Central memory CD4-positive, alpha-beta T cell (primary cell): ENCODE results near the gene CYBA.

ENCODE experiments used
- DNase-seq: peaks from one replicate; pipeline ENCODE4 v3.0.0; 2022

CYBA gene

DNA sequence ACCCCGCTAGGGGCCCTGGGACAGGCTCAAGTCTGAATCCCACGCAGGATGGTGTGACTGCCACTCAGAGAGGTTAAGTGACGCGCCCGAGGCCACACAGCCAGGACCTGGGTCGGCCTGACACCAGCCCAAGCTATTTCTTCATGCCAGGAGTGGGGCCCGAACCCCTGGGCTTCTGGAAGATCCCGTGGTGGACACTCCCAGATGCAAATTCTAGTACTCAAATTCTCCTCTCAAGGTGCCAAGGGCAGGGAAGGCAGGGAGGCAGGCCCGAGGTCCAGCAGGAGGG lies 7.3 kb downstream of the CYBA start:
- DNase-seq, result no peak

GRCh38 chr16:88642881-88643643 lies 7.8 kb downstream of the CYBA start:
- DNase-seq, result no peak

- no peak for DNase-seq
These were observed 10.2 kb downstream of the CYBA start for GRCh38 chr16:88640498-88641247.

- DNase-seq, result no peak
These were observed 10.8 kb downstream of the CYBA start for GRCh38 chr16:88640039-88640495.

GRCh38 chr16:88639231-88640038 lies 11.4 kb downstream of the CYBA start:
- no peak for DNase-seq

- DNase-seq, result peak; percentile 35
These were observed 12.3 kb downstream of the CYBA start, which contains the start of gene IL17C for GRCh38 chr16:88638323-88639230. TSS of gene IL17C (plus strand) at chr16:88638572. CDS start at chr16:88638642, 70 bp downstream.

DNA sequence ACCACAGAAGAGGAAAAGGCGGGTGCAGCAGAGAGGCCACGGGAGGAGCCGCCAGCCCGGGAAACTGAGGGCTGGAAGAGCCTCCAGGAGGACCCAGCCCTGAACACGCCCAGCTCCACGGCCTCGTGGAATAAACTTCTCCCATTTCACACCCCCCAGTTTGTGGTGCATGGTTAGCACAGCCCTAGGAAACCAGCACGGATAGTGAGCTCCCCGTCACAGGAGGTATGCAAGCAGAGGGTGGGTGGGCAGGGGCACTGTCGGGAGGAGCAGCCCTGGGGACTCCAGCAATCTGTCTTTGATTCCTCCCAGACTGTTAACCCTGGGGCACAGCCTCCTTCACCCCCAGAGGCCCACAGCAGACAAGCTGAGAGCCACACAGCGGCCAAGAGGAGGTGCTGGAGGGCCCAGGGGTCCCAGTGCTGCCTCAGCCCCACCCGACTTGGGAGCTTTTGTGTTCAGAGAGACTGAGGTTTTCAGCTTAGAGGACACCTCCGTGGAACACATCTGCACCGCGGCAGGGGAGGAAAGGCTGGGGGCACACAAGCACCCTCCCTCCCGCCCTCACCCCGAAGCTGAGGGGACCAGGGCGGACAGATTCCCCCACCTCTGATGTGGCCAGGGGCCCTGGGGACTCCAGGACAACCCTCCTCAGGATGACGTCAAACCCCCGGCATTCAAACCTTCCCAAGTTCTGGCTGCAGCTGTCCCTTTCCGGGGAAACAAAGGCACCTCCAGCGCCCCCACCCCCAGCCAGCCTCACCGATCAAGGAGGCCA lies 14.2 kb downstream of the CYBA start:
- no peak for DNase-seq

- DNase-seq, result no peak
These were observed 15.1 kb downstream of the CYBA start for GRCh38 chr16:88635671-88636319.

GRCh38 chr16:88634994-88635670 lies 15.7 kb downstream of the CYBA start:
- DNase-seq, result no peak

DNA sequence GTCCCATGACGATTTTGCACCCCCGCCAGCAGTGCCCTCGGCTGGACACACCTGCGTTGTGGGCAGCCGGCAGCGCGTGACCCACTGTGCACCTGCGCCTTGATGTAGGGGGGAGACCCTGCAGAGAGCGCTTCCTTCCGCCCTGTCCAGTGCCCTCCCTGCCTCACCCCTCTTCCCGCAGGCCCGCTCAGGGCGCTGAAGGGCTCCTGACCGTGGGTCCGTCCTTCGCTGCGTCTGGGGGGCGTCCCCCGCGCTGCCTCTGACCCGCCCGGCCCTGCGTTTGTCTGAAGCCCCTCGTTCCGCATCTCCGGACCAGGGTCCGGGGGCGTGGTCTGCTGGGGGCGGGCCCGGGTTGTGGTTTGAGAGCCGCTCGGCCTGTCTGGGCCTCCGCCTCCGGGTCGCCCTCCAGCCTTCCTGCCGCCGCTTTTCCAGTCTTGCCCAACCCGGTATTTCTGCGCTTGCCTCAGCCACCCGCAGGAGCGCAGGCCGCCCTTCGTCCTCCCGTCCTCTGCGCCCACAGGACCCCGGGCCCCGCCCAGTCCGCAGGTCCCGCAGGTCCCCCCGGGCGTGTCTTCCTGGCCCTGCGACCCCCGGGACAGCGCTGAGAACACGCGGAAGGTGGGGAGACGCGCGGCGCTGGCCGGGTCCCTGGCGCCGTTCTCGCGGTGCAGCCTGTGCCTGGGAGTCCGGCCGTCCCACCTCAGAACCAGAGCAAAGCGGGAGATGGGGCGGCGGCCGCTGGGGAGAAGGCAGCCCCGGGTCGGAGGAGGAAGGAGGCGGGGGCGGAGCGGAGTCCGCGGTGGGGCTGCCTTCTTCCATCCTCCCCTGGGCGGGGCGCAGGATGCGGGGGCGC lies 16.5 kb downstream of the CYBA start:
- DNase-seq, result peak; percentile 44

GRCh38 chr16:88633684-88634140 lies 17.1 kb downstream of the CYBA start:
- DNase-seq, result peak; percentile 64

GRCh38 chr16:88632587-88632930 lies 18.3 kb downstream of the CYBA start:
- no peak for DNase-seq

- DNase-seq, result no peak
These were observed 18.8 kb downstream of the CYBA start for GRCh38 chr16:88631920-88632586.

DNA sequence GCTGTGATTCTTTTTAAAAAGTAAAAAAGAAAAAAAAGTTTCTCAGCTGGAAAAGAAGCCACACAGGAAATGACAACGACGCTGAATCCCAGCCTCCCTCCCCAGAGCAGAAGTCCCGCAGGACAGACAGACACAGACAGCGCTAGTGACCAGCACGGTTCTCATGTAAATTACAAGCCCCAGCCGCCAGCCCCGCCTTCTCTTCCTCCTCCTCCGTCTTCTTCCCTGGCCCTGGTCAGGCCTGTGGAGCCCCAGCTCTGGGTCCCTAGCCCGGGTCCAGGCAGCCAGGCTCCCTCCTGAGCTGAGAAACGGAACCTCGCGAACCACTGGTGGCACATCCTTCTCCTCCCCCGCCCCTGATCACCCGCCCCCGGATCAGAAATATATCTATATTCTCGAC lies 19.5 kb downstream of the CYBA start:
- no peak for DNase-seq

DNA sequence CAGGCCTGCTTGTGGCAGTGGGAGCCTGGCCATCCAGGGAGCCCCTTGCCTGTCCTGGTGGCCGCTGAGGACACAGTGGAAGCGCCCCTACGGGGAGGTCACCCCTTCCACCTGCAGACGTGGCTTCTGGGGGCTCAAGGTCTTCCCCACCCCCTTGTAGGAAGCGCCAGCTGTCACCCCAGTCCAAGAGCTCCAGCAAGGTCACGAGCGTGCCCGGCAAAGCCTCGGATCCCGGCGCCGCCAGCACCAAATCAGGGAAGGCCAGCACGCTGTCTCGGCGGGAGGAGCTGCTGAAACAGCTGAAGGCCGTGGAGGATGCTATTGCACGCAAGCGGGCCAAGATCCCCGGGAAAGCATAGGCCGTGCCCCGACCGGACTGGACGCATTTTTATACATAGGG lies 19.9 kb downstream of the CYBA start:
- DNase-seq, result no peak

DNA sequence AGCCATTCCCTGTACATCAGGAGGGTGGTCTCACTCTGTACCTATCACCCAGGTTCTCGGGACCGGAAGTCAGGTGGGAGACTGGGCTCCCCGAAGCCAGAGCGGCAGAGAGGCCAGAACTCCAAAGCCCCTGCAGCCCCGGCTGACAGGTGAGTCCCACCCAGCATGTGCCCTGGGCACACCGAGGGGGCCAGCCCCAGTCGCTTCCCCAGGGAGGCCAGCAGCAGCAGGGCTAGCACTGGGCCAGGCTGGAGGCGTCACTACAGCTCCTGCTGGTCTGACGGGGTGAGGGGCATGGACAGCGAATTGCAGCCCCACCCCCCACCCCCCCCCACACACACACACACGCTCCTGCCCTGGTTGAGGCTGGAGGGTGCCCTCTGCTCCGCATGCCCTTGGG lies 20.4 kb downstream of the CYBA start:
- DNase-seq, result no peak

GRCh38 chr16:88629835-88630234 lies 21.0 kb downstream of the CYBA start:
- no peak for DNase-seq

DNA sequence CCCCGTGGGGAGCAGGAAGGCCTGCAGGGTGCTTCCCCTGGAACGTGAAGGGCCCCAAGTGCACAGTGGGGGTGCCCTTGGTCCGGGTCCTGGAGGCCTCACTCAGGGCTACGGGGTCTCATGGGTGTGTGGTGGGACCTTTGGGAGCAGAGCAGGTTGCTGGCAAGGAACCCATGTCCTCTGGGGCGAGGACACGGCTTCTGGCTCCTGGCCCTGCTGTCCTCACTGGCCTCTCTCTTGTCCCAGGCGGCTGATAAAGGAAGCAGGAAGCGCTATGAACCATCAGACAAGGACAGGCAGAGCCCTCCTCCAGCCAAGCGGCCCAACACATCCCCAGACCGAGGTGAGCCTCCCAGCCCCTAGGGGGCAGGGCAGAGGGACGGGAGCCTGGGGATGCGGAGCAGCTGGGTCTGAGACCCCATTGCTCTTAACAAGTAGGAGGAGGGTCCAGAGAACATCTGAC lies 22.3 kb downstream of the CYBA start:
- no peak for DNase-seq
